ENCODE results near the gene COQ10B. TPM values are rescaled to one million over a fixed set of nuclear protein-coding genes. Genes with fewer than 3 reads are reported as not detected.

The COQ10B gene
- total RNA-seq, 3 donors from 2014 or later: 30.7 to 34.4 (median 32.8) TPM

DNA sequence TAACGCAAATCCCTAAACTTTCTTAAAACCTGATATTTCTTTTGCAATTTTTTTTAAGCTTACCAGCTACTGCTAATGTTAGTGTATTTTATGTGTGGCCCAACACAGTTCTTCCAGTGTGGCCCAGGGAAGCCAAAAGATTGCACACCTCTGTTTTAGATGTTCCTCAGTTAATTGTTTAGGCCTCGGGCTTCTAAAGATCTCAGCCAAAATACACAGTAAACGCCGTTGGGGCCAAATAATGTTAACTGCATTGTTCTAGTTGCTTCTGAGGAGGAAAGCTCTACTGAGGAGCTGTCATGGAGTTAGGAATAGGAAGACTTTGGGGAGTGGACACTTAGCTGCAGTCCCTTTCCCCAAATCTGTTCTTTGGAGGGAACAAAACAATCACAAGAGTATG lies 48.8 kb downstream of the COQ10B start:
- Histone ChIP-seq H3K36me3 (no peaks in the 10 kb centered on the region), H3K27ac (peak overlapping the region; percentile 2 to 97), H3K4me3 (peak overlapping the region in 1 of 3 donors; percentile 80), H3K27me3 (no peaks in the 10 kb centered on the region), H3K4me1 (peaks cover 0 to 26% of the 10 kb centered on the region in 2 donors), H3K9me3 (no peaks in the 10 kb centered on the region)
- intact Hi-C loops (cut with DNase I; ENCODE audit: low total_unique reads): no loop called here
- DNase-seq (ENCODE audit: low spot score in 2 of 2): no peak
- no peak for TF ChIP-seq POLR2AphosphoS5 (IDR thresholded peaks at IDR 0.05)
- TF ChIP-seq POLR2A (IDR thresholded peaks at IDR 0.05): no peak
- TF ChIP-seq CTCF (IDR thresholded peaks at IDR 0.05): no peak

DNA sequence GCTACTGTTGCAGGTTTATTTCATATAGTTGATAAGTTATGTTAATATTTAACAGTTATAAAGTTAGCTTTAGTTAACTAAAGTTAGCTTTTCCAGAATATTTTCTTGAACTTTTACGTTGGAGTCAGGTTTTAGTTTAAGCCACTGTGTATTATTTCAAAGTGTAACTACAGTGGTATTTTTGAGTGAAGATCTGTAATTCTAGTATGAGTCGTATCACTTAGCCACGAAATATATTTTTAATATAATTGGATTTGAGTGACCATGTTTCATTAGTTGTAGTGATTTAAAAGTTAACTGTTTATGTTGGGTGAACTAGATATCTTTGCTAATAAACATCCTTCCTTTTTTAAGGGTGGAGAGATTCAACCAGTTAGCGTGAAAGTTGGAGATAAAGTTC lies 49.3 kb downstream of the COQ10B start:
- Histone ChIP-seq H3K27ac (peak overlapping the region in 1 of 2 donors; percentile 97), H3K4me1 (peaks cover 0 to 22% of the 10 kb centered on the region in 2 donors)
- TF ChIP-seq CTCF (IDR thresholded peaks at IDR 0.05) (no peak), POLR2AphosphoS5 (IDR thresholded peaks at IDR 0.05) (no peak), POLR2A (IDR thresholded peaks at IDR 0.05) (no peak)

GRCh38 chr2:197504000-197504399 lies 50.6 kb downstream of the COQ10B start:
- Histone ChIP-seq H3K27ac (no peak overlapping the region), H3K27me3 (no peaks in the 10 kb centered on the region), H3K4me1 (peaks cover 0 to 13% of the 10 kb centered on the region in 2 donors), H3K36me3 (no peaks in the 10 kb centered on the region), H3K9me3 (no peaks in the 10 kb centered on the region), H3K4me3 (no peak overlapping the region)
- DNase-seq (ENCODE audit: low spot score in 2 of 2): no peak
- intact Hi-C loops (cut with DNase I; ENCODE audit: low total_unique reads): no loop called here
- no peak for TF ChIP-seq POLR2A (IDR thresholded peaks at IDR 0.05)
- TF ChIP-seq CTCF (IDR thresholded peaks at IDR 0.05): no peak
- no peak for TF ChIP-seq POLR2AphosphoS5 (IDR thresholded peaks at IDR 0.05)

More for the DNA sequence above, 49.3 kb downstream of the COQ10B start:
- Histone ChIP-seq H3K4me3 (peak overlapping the region in 1 of 3 donors; percentile 80), H3K36me3 (no peaks in the 10 kb centered on the region), H3K9me3 (no peaks in the 10 kb centered on the region), H3K27me3 (no peaks in the 10 kb centered on the region)
- intact Hi-C loops (cut with DNase I; ENCODE audit: low total_unique reads): no loop called here
- DNase-seq (ENCODE audit: low spot score in 2 of 2): no peak

GRCh38 chr2:197504512-197504911 lies 51.2 kb downstream of the COQ10B start:
- no peak for DNase-seq (ENCODE audit: low spot score in 2 of 2)
- Histone ChIP-seq H3K4me1 (peaks cover 0 to 13% of the 10 kb centered on the region in 2 donors), H3K4me3 (no peak overlapping the region), H3K9me3 (no peaks in the 10 kb centered on the region), H3K27me3 (no peaks in the 10 kb centered on the region), H3K27ac (no peak overlapping the region), H3K36me3 (no peaks in the 10 kb centered on the region)
- TF ChIP-seq POLR2AphosphoS5 (IDR thresholded peaks at IDR 0.05): no peak
- intact Hi-C loops (cut with DNase I; ENCODE audit: low total_unique reads): no loop called here

DNA sequence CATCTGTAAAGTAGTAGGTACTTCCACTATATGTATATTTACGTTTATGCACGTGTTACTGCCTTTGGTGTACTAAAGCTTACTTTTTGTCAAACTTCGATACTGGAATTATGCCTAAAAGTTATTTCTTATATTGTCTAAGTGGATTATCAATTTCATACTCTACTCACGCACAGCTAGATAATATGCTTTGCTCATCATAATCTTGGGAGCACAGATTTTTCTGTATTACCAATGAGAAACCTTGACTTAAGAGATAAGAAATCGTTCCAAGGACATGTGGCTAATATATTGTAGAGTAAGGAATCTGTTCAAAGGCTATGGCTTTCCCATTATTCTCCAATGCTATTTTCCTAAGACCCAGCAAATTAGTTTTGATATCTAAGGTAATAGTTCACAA lies 53.3 kb downstream of the COQ10B start:
- Histone ChIP-seq H3K27ac (no peak overlapping the region), H3K4me3 (no peak overlapping the region), H3K9me3 (no peaks in the 10 kb centered on the region), H3K27me3 (no peaks in the 10 kb centered on the region), H3K4me1 (peaks cover 0 to 9% of the 10 kb centered on the region in 2 donors), H3K36me3 (no peaks in the 10 kb centered on the region)
- intact Hi-C loops (cut with DNase I; ENCODE audit: low total_unique reads): no loop called here
- no peak for DNase-seq (ENCODE audit: low spot score in 2 of 2)
- TF ChIP-seq POLR2A (IDR thresholded peaks at IDR 0.05) (no peak), POLR2AphosphoS5 (IDR thresholded peaks at IDR 0.05) (no peak), CTCF (IDR thresholded peaks at IDR 0.05) (no peak)

- H3K4me1 ChIP-seq: peaks cover 0 to 8% of the 10 kb centered on the region in 2 donors
- H3K4me3 ChIP-seq: no peak overlapping the region
- no peaks in the 10 kb centered on the region for H3K36me3 ChIP-seq
- no peaks in the 10 kb centered on the region for H3K9me3 ChIP-seq
- no peak for TF ChIP-seq POLR2A (IDR thresholded peaks at IDR 0.05)
- no peak for TF ChIP-seq CTCF (IDR thresholded peaks at IDR 0.05)
- no peak for TF ChIP-seq POLR2AphosphoS5 (IDR thresholded peaks at IDR 0.05)
- no peak overlapping the region for H3K27ac ChIP-seq
- no peaks in the 10 kb centered on the region for H3K27me3 ChIP-seq
- intact Hi-C loops (cut with DNase I; ENCODE audit: low total_unique reads): loop anchor here (5.0 kb wide), 1 partner anchor 1267 kb away; no protein-coding TSS in a partner anchor
- DNase-seq (ENCODE audit: low spot score in 2 of 2): no peak
These were observed 60.6 kb downstream of the COQ10B start for GRCh38 chr2:197513915-197514314.
